MCF 10A (cell line): ENCODE data around the gene PPP2R5E. TPM values are rescaled to one million over a fixed set of nuclear protein-coding genes. Genes with fewer than 3 reads are reported as not detected.

Experiments used
- BruUV-seq: library from RNA; stranded (reverse); fragments of 400-500 nt; replicated peaks from 2 replicates; lab custom pipeline; 2021; lab: Mats Ljungman, UMichigan
- CTCF ChIA-PET: fragments of 300-600 bp; sonication (Branson Sonifier 250); formaldehyde crosslinking; extraction: SDS; loops from one replicate; lab custom pipeline; 2021; ENCODE audit warnings: antibody characterized with exemption, inconsistent platforms; lab: Yijun Ruan, JAX
- POLR2A ChIA-PET: fragments of 300-600, 350-650 bp; sonication (Branson Sonifier 250); formaldehyde crosslinking; extraction: SDS; loops from one replicate; lab custom pipeline; 2020; ENCODE audit warnings: antibody characterized with exemption, inconsistent platforms; lab: Yijun Ruan, JAX
- DNase-seq: peaks from one replicate; pipeline ENCODE4 v3.0.0-alpha.2; 2018; ENCODE audit not compliant: unreplicated experiment
- H3K27ac Mint-ChIP-seq: one replicate; pipeline ENCODE4 v1.8.0; 2022; ENCODE audit warnings: mild to moderate bottlenecking, low read depth, mixed read lengths; ENCODE audit not compliant: unreplicated experiment
- H3K27me3 Mint-ChIP-seq: one replicate; pipeline ENCODE4 v1.8.0; 2022; ENCODE audit warnings: mixed read lengths; ENCODE audit not compliant: insufficient read depth, unreplicated experiment
- H3K36me3 Mint-ChIP-seq: one replicate; pipeline ENCODE4 v1.8.0; 2022; ENCODE audit warnings: mild to moderate bottlenecking, moderate library complexity, mixed read lengths; ENCODE audit not compliant: insufficient read depth, unreplicated experiment
- H3K4me1 Mint-ChIP-seq: one replicate; pipeline ENCODE4 v1.8.0; 2022; ENCODE audit warnings: mixed read lengths; ENCODE audit not compliant: insufficient read depth, unreplicated experiment
- H3K4me3 Mint-ChIP-seq: one replicate; pipeline ENCODE4 v1.8.0; 2022; ENCODE audit warnings: mild to moderate bottlenecking, moderate library complexity, mixed read lengths; ENCODE audit not compliant: unreplicated experiment
- H3K9me3 Mint-ChIP-seq: one replicate; pipeline ENCODE4 v1.8.0; 2022; ENCODE audit warnings: mixed read lengths; ENCODE audit not compliant: unreplicated experiment
- CTCF ChIP-seq: fragments of 200-600 bp; IDR thresholded peaks from one replicate; pipeline ENCODE4 v1.8.0; 2022; ENCODE audit warnings: antibody characterized with exemption, mild to moderate bottlenecking; ENCODE audit not compliant: unreplicated experiment
- intact Hi-C: fragments of 100-400 bp; cut with micrococcal nuclease; formaldehyde crosslinking; loops from 2 replicates; pipeline ENCODE4 v1.14.1; 2022
- total RNA-seq: library from RNA; stranded (reverse); gene quantifications from 2 replicates; pipeline ENCODE4 v1.2.3, GENCODE V29; 2022

Gene PPP2R5E
- total RNA-seq, 1 experiment from 2014 or later = 49.7 TPM

GRCh38 chr14:63472986-63473788 lies 70.0 kb downstream of the PPP2R5E start:
- DNase-seq = no peak
- H3K9me3 Mint-ChIP-seq = no peaks in the 10 kb centered on the region
- ChIA-PET CTCF (interaction anchor here (0.5 kb wide), 1 partner anchor 60 kb away, joined by 3 read pairs; no protein-coding TSS in a partner anchor), POLR2A (interaction anchor here (0.8 to 1.1 kb wide), 2 partner anchors 35 to 70 kb away, joined by 3 to 4 read pairs; partner anchors contain the start of gene PPP2R5E)
- no peak for TF ChIP-seq CTCF
- H3K27ac Mint-ChIP-seq = no peak overlapping the region
- H3K4me1 Mint-ChIP-seq = peaks cover 25% of the 10 kb centered on the region
- H3K36me3 Mint-ChIP-seq = no peaks in the 10 kb centered on the region
- H3K27me3 Mint-ChIP-seq = no peaks in the 10 kb centered on the region
- no peak overlapping the region for H3K4me3 Mint-ChIP-seq
- TSS peak; percentile 76 for BruUV-seq
- intact Hi-C loops = no loop called here

- Mint-ChIP-seq H3K27ac (peak overlapping the region; percentile 65), H3K4me3 (peak overlapping the region; percentile 13), H3K27me3 (no peaks in the 10 kb centered on the region), H3K36me3 (no peaks in the 10 kb centered on the region), H3K4me1 (peaks cover 26% of the 10 kb centered on the region), H3K9me3 (no peaks in the 10 kb centered on the region)
- no peak for TF ChIP-seq CTCF
- POLR2A ChIA-PET = interaction anchor here (0.7 to 1.6 kb wide), 7 partner anchors 8 to 171 kb away, joined by 3 to 6 read pairs (median 4); partner anchors contain the start of gene PPP2R5E
- intact Hi-C loops = no loop called here
- peak; percentile 79 for DNase-seq
- CTCF ChIA-PET = interaction anchor here (0.6 to 0.9 kb wide), 2 partner anchors 82 to 1012 kb away, joined by 3 read pairs; no protein-coding TSS in a partner anchor
- no TSS peak for BruUV-seq
These were observed 72.0 kb downstream of the PPP2R5E start for GRCh38 chr14:63470962-63471793.

DNA sequence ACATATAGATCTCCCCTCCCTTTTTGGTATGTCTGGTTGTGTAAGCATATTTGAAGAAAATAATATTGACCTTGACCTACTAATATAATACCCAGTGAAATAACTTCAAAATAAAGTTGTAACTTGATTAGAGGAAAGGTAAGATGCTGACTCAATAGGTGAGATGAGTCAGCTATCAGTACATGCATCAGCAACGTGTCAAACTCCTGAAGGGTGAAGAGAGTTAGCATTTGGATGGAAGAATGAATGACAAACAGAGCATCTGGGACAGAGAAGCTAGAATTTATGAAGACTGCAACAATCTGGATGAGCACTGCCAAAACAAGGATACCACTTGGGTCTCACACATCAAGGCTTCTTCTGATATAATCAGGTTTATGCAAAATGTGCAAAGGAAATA lies 74.9 kb downstream of the PPP2R5E start:
- no peaks in the 10 kb centered on the region for H3K27me3 Mint-ChIP-seq
- intact Hi-C loops = no loop called here
- peaks cover 26% of the 10 kb centered on the region for H3K4me1 Mint-ChIP-seq
- H3K36me3 Mint-ChIP-seq = no peaks in the 10 kb centered on the region
- ChIA-PET CTCF (interaction anchor here (0.6 to 0.9 kb wide), 4 partner anchors 10 to 1451 kb away, joined by 3 read pairs; no protein-coding TSS in a partner anchor), POLR2A (interaction anchor here (0.8 to 2.5 kb wide), 9 partner anchors 10 to 173 kb away, joined by 3 to 11 read pairs (median 4); partner anchors contain the start of genes PPP2R5E and WDR89)
- no peak overlapping the region for H3K27ac Mint-ChIP-seq
- no peak for TF ChIP-seq CTCF
- no peaks in the 10 kb centered on the region for H3K9me3 Mint-ChIP-seq
- peak; percentile 58 for DNase-seq
- BruUV-seq = no TSS peak
- H3K4me3 Mint-ChIP-seq = no peak overlapping the region
